Adipocyte (in vitro differentiated cells): Measurements from ENCODE around the gene ITGA11.

ENCODE experiments used
- DNase-seq: peaks from one replicate; pipeline ENCODE4 v3.0.0-alpha.2; 2015; ENCODE audit warnings: low read depth
- H3K27me3 ChIP-seq: replicated peaks from 2 replicates; pipeline ENCODE4 v1.7.0; 2013; ENCODE audit warnings: mild to moderate bottlenecking, low read length, moderate library complexity; ENCODE audit not compliant: control insufficient read depth, insufficient read depth
- H3K36me3 ChIP-seq: 2 replicates; pipeline ENCODE4 v1.7.0; 2013; ENCODE audit warnings: low read length, mild to moderate bottlenecking, moderate library complexity; ENCODE audit not compliant: control insufficient read depth, insufficient read depth, severe bottlenecking
- H3K4me1 ChIP-seq: 2 replicates; pipeline ENCODE4 v1.7.0; 2013; ENCODE audit warnings: mild to moderate bottlenecking, low read length, moderate library complexity; ENCODE audit not compliant: control insufficient read depth, insufficient read depth
- H3K4me3 ChIP-seq: 2 replicates; pipeline ENCODE4 v1.7.0; 2013; ENCODE audit warnings: mild to moderate bottlenecking, low read length, moderate library complexity
- H3K9ac ChIP-seq: 2 replicates; pipeline ENCODE4 v1.7.0; 2013; ENCODE audit warnings: mild to moderate bottlenecking, low read length, moderate library complexity
- H3K9me3 ChIP-seq: 2 replicates; pipeline ENCODE4 v1.7.0; 2013; ENCODE audit warnings: mild to moderate bottlenecking, low read length, moderate library complexity; ENCODE audit not compliant: control insufficient read depth

Gene ITGA11

DNA sequence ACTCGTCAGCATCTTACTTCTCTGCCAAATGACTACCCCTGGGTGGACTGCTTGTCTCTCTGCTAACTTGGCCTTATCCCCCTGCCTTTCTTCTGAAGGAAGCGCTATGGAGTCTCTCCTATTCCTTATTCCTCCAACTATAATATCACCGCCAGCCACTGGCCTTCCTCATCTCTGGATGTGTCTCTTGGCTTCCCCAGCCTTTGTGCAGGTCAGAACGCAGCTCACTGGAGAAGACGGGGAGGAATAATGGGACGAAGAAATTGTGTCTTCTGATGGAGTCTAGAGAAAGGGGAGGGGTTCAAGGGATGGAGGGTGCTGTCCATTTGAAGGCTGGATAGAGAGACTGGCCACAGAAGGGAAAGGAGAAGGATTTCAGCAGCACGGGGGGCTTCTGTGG, 16.9 kb downstream of the ITGA11 start:
- H3K9ac ChIP-seq = no peak overlapping the region
- no peaks in the 10 kb centered on the region for H3K36me3 ChIP-seq
- no peaks in the 10 kb centered on the region for H3K9me3 ChIP-seq
- DNase-seq = no peak
- no peak overlapping the region for H3K4me3 ChIP-seq
- H3K4me1 ChIP-seq = peaks cover 38% of the 10 kb centered on the region
- H3K27me3 ChIP-seq = no peaks in the 10 kb centered on the region

DNA sequence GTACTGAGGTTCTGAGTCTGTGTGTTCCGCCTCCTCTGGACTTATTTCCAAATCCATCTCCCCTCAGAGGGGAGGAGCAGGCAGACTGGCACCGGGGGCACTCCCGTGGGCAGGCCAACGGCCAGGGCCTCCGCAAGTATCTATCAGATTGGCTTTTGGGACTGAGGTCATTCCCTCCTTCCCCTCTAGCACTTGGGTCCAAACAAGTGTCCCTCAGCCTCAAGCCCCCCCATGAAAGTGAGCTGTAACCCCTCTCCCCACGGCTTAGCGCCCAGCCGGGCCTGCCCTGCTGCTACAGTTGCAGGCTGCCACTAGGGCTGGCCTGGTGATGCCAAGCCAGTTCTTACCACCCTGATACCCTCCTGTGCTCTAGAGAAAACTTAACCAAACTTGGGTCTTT, 17.4 kb downstream of the ITGA11 start:
- Histone ChIP-seq H3K9me3 (no peaks in the 10 kb centered on the region), H3K36me3 (no peaks in the 10 kb centered on the region), H3K4me3 (no peak overlapping the region), H3K9ac (no peak overlapping the region), H3K27me3 (no peaks in the 10 kb centered on the region), H3K4me1 (peaks cover 34% of the 10 kb centered on the region)
- no peak for DNase-seq

GRCh38 chr15:68414206-68414555, 17.8 kb downstream of the ITGA11 start:
- Histone ChIP-seq H3K27me3 (no peaks in the 10 kb centered on the region), H3K9me3 (no peaks in the 10 kb centered on the region), H3K36me3 (no peaks in the 10 kb centered on the region), H3K4me3 (no peak overlapping the region), H3K4me1 (peaks cover 29% of the 10 kb centered on the region), H3K9ac (no peak overlapping the region)
- no peak for DNase-seq

GRCh38 chr15:68413363-68414205, 18.4 kb downstream of the ITGA11 start:
- no peaks in the 10 kb centered on the region for H3K27me3 ChIP-seq
- no peak overlapping the region for H3K4me3 ChIP-seq
- no peak for DNase-seq

DNA sequence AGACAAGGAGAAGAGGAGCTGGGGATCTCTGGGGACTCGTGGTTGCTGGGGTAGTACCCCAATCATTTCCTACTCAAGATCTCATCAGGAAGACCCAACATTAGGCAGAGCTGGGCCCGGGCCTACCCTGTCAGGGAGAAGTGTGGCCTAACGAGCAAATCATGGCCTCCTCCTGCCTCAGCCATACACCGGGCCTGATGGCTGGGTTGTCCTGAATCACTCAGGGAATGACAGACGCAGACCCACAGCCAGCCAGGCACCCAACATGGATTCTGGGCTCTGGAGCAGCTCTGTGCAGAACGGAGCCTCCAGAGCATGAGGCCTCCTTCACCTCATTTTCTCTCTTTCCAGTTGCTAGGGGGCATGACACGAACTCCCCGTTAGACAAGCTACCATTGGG, 19.7 kb downstream of the ITGA11 start:
- DNase-seq = no peak
- Histone ChIP-seq H3K9ac (no peak overlapping the region), H3K36me3 (no peaks in the 10 kb centered on the region), H3K27me3 (no peaks in the 10 kb centered on the region), H3K4me1 (peaks cover 13% of the 10 kb centered on the region), H3K9me3 (no peaks in the 10 kb centered on the region), H3K4me3 (no peak overlapping the region)

More at GRCh38 chr15:68413363-68414205, 18.4 kb downstream of the ITGA11 start:
- Histone ChIP-seq H3K9me3 (no peaks in the 10 kb centered on the region), H3K9ac (no peak overlapping the region), H3K4me1 (peaks cover 23% of the 10 kb centered on the region), H3K36me3 (no peaks in the 10 kb centered on the region)

GRCh38 chr15:68411735-68412134, 20.2 kb downstream of the ITGA11 start:
- H3K9me3 ChIP-seq = no peaks in the 10 kb centered on the region
- no peak for DNase-seq
- peaks cover 11% of the 10 kb centered on the region for H3K4me1 ChIP-seq
- H3K4me3 ChIP-seq = no peak overlapping the region
- H3K36me3 ChIP-seq = no peaks in the 10 kb centered on the region
- H3K27me3 ChIP-seq = no peaks in the 10 kb centered on the region
- H3K9ac ChIP-seq = no peak overlapping the region

DNA sequence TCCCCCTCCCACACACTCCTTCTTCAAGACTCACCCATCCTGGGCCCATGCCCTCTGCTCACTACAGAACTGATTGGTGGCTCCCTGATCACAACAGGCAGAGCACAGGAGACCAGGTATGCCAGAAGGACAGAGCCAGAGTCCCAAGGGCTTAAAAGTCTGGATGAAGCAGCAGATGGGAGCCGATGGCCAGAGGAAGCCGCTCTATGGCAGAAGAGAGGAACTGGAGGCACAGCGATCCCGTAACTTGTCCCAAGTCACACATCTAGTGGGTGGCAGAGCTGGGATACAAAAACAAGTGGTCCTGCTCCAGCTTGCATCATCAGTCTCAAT, 20.7 kb downstream of the ITGA11 start:
- Histone ChIP-seq H3K36me3 (no peaks in the 10 kb centered on the region), H3K9me3 (no peaks in the 10 kb centered on the region), H3K27me3 (no peaks in the 10 kb centered on the region), H3K4me1 (peaks cover 11% of the 10 kb centered on the region), H3K9ac (no peak overlapping the region), H3K4me3 (no peak overlapping the region)
- no peak for DNase-seq

DNA sequence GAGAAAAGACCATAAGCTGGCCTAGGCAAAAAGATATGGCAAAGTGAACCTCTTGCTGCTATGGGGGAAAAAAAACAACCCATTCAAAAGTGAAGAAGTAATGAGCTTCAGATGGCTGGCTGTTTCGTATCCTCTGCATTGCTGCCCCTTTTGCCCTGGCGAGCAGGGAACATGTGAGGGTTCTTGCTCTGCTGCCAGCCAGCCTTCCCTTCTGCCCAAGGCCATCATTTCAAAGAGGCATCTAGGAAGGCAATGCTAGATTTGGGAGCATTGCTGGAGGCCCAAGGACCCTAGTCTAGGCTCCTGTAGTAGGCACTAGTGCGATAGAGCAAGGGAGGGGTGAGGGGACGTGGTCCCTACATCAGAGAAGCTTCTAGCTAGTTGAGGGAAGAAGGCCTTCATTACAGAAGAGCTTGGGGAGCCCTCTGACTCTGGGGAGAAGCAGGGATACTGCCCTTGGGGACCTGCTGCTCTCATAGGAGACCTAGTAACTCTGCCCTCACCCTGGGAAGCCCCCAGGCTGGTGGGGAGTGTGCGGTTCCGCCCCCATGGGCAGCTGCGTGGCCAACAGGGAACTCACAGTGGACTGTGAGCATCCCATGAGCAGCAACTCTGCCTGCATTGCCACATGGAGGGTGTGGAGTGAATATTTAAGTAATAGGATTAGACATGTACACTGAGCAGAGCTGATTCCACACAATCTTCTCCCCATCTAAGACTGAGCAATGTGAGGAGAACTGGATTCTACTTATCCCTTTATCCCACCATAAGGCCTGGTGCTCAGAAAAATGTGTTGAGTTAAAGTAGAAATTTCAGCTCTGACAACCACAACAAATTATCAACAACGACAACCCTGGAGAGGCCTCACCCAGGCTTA, 21.3 kb downstream of the ITGA11 start:
- Histone ChIP-seq H3K9me3 (no peaks in the 10 kb centered on the region), H3K9ac (no peak overlapping the region)
- DNase-seq = peak; percentile 40

DNA sequence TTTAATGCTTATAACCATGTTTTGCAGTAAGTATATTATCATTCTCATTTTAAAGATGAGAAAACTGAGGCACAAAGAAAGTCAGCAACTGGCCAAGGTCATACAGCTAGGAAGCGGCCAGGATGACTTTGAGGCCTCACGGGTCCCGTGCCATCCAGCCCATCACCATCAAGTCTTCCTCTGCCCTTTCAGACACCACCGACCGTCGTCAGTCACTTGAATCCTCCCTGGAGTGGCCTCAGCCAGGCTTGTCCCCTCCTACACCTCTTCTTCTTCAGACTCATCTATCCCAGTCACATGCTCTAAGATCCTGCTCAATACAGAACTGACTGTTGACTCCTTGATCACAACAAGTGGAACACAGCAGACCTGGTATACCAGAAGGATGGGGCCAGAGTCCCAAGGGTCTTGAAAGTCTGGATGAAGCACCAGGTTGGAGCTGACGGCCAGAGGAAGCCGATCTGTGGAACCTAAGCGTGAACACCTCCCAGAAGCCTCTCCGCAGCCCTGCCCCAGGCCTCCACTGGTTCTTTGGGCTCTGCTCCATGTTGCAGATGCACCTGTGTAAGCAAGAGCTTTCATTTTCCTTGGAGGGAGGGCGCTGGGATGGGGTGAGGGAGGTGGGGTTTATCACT, 22.1 kb downstream of the ITGA11 start:
- DNase-seq = no peak
- Histone ChIP-seq H3K36me3 (no peaks in the 10 kb centered on the region), H3K4me1 (peaks cover 11% of the 10 kb centered on the region), H3K4me3 (no peak overlapping the region), H3K9me3 (no peaks in the 10 kb centered on the region), H3K9ac (no peak overlapping the region), H3K27me3 (no peaks in the 10 kb centered on the region)

More for the DNA sequence above, 21.3 kb downstream of the ITGA11 start:
- Histone ChIP-seq H3K36me3 (no peaks in the 10 kb centered on the region), H3K4me1 (peaks cover 11% of the 10 kb centered on the region), H3K4me3 (no peak overlapping the region), H3K27me3 (no peaks in the 10 kb centered on the region)

- H3K9me3 ChIP-seq = no peaks in the 10 kb centered on the region
- H3K36me3 ChIP-seq = no peaks in the 10 kb centered on the region
- no peaks in the 10 kb centered on the region for H3K27me3 ChIP-seq
- no peak overlapping the region for H3K9ac ChIP-seq
- no peak for DNase-seq
- peaks cover 10% of the 10 kb centered on the region for H3K4me1 ChIP-seq
- no peak overlapping the region for H3K4me3 ChIP-seq
Observed at GRCh38 chr15:68408971-68409370, 23.0 kb downstream of the ITGA11 start.
